Measurements from ENCODE around the gene MRAS. TPM values are rescaled to one million over a fixed set of nuclear protein-coding genes. Genes with fewer than 3 reads are reported as not detected.

The MRAS gene
- total RNA-seq, 6 experiments from 2014 or later: 2.5 to 7.9 (median 6.9) TPM

DNA sequence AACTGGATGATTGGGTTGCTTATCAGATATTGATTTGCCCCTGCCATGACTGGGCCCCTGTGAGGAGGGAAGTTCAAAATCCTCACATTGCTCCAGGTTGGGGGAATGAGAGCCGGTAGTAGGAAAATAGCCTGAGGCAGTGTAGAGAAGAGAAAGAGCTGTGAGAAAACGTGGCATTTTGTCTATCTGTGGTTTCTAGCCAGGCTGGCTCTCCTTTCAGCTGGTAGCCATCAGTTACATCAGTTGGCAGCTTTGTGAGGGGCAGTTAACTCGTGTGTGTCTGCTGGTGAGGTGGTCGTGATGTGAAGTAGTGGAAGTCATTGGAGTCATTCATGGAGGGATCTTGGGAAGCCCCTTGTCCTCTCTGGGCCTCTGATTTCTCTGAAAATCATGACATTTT is 91.3 kb downstream of the MRAS start:
- DNase-seq (no peak), ATAC-seq (no peak)
- TF ChIP-seq, protein P1, sequence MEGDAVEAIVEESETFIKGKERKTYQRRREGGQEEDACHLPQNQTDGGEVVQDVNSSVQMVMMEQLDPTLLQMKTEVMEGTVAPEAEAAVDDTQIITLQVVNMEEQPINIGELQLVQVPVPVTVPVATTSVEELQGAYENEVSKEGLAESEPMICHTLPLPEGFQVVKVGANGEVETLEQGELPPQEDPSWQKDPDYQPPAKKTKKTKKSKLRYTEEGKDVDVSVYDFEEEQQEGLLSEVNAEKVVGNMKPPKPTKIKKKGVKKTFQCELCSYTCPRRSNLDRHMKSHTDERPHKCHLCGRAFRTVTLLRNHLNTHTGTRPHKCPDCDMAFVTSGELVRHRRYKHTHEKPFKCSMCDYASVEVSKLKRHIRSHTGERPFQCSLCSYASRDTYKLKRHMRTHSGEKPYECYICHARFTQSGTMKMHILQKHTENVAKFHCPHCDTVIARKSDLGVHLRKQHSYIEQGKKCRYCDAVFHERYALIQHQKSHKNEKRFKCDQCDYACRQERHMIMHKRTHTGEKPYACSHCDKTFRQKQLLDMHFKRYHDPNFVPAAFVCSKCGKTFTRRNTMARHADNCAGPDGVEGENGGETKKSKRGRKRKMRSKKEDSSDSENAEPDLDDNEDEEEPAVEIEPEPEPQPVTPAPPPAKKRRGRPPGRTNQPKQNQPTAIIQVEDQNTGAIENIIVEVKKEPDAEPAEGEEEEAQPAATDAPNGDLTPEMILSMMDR (IDR thresholded peaks at IDR 0.05): no peak
- TF ChIP-seq POLR2A (IDR thresholded peaks at IDR 0.05): no peak
- Histone ChIP-seq H3K36me3 (no peaks in the 10 kb centered on the region), H3K4me1 (peaks cover 0 to 7% (median 0%) of the 10 kb centered on the region in 4 donors), H3K9me3 (no peaks in the 10 kb centered on the region), H3K27ac (no peak overlapping the region), H3K27me3 (peaks cover 0 to 16% of the 10 kb centered on the region in 2 donors), H3K4me3 (no peak overlapping the region)
- intact Hi-C loops (cut with DNase I): no loop called here
- WGBS (ENCODE audit: insufficient coverage, low coverage, low lambda C conversion rate, missing lambda C conversion rate): 41% methylated on average over 4 of the region's 4 CpGs

DNA sequence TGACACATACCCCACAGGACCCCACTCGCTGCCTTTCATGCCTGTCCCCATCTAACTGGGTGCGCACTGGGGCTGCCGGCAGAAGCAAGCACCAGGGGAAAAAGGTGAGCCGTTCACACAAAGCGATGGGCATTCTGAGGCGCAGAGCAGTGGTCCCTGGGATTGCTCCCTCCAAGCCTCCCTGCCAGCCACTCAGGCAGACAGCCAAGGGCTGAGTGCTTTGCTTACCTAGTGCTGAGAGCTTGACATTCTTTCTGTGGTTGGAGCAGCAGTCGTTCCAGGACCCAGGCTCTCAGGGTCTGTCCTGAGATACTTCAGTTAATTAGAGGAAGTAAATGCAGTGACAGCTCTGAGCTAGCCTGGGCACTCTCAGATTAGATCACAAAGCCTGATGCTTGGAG is 91.7 kb downstream of the MRAS start:
- Histone ChIP-seq H3K36me3 (no peaks in the 10 kb centered on the region), H3K4me3 (no peak overlapping the region), H3K4me1 (peaks cover 0 to 3% (median 0%) of the 10 kb centered on the region in 4 donors), H3K9me3 (no peaks in the 10 kb centered on the region), H3K27ac (no peak overlapping the region), H3K27me3 (peaks cover 0 to 11% of the 10 kb centered on the region in 2 donors)
- DNase-seq (no peak), ATAC-seq (no peak)
- intact Hi-C loops (cut with DNase I): no loop called here
- no CpG with 5 or more reads among the region's 7 CpGs for WGBS (ENCODE audit: insufficient coverage, low coverage, low lambda C conversion rate, missing lambda C conversion rate)
- TF ChIP-seq POLR2A (IDR thresholded peaks at IDR 0.05): no peak
- TF ChIP-seq, protein P1 (IDR thresholded peaks at IDR 0.05): no peak

GRCh38 chr3:138440596-138440995 is 92.2 kb downstream of the MRAS start:
- no peaks in the 10 kb centered on the region for H3K9me3 ChIP-seq
- H3K36me3 ChIP-seq: no peaks in the 10 kb centered on the region
- H3K4me1 ChIP-seq: no peaks in the 10 kb centered on the region
- intact Hi-C loops (cut with DNase I): no loop called here
- H3K27me3 ChIP-seq: peaks cover 0 to 6% of the 10 kb centered on the region in 2 donors
- no peak for ATAC-seq
- TF ChIP-seq POLR2A (IDR thresholded peaks at IDR 0.05): no peak
- TF ChIP-seq, protein P1 (IDR thresholded peaks at IDR 0.05): no peak
- no peak for DNase-seq
- no CpG with 5 or more reads among the region's 3 CpGs for WGBS (ENCODE audit: insufficient coverage, low coverage, low lambda C conversion rate, missing lambda C conversion rate)
- no peak overlapping the region for H3K4me3 ChIP-seq
- no peak overlapping the region for H3K27ac ChIP-seq

GRCh38 chr3:138441256-138441655 is 92.9 kb downstream of the MRAS start:
- ATAC-seq (no peak), DNase-seq (no peak)
- WGBS (ENCODE audit: insufficient coverage, low coverage, low lambda C conversion rate, missing lambda C conversion rate): no CpG with 5 or more reads among the region's 2 CpGs
- no peaks in the 10 kb centered on the region for H3K36me3 ChIP-seq
- intact Hi-C loops (cut with DNase I): no loop called here
- H3K27me3 ChIP-seq: no peaks in the 10 kb centered on the region
- no peaks in the 10 kb centered on the region for H3K4me1 ChIP-seq
- H3K27ac ChIP-seq: no peak overlapping the region
- TF ChIP-seq POLR2A (IDR thresholded peaks at IDR 0.05): no peak
- TF ChIP-seq, protein P1 (IDR thresholded peaks at IDR 0.05): no peak
- H3K4me3 ChIP-seq: no peak overlapping the region
- no peaks in the 10 kb centered on the region for H3K9me3 ChIP-seq

DNA sequence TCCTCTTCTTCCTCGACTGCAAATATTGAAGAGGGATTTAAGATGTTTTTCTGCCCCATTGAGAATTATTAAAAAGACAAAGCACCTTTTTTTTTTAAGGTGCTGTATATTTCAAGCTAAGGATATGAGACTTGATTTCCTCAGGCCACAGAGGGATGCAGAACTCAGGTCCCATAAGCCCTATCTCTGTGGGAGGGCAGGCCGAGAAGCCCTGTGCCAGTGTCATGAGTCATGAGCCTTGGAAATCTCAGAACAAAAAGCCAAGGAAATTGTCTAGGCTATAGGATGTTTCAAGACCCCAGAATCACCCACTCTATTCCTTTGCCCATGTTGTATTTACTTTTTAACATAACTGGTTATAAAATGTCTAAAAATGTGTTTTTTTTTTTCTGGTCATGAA is 93.4 kb downstream of the MRAS start:
- WGBS (ENCODE audit: insufficient coverage, low coverage, low lambda C conversion rate, missing lambda C conversion rate): 27% methylated on average over 2 of the region's 2 CpGs
- Histone ChIP-seq H3K4me1 (no peaks in the 10 kb centered on the region), H3K36me3 (no peaks in the 10 kb centered on the region), H3K27ac (no peak overlapping the region), H3K9me3 (no peaks in the 10 kb centered on the region), H3K4me3 (no peak overlapping the region), H3K27me3 (no peaks in the 10 kb centered on the region)
- TF ChIP-seq POLR2A (IDR thresholded peaks at IDR 0.05): no peak
- TF ChIP-seq, protein P1 (IDR thresholded peaks at IDR 0.05): no peak
- DNase-seq: no peak
- intact Hi-C loops (cut with DNase I): no loop called here
- ATAC-seq: no peak
